Colon (tissue), 2 donors: ENCODE results near the gene TLE5.
"Not testable (repeated sequence)": the region's sequence is repeated elsewhere in the genome, so short reads cannot be mapped to it uniquely, and the experiment has no call there.

Source experiments
- FAIRE-seq: peaks from 2 replicates; lab custom pipeline; 2012; peaks lifted over from hg19 to GRCh38; lab: Jason Lieb, UNC
- donor health status: control.
- donor health status: control.

TLE5 gene

GRCh38 chr19:3025549-3025886, 36.8 kb downstream of the TLE5 start:
- FAIRE-seq, result no peak

GRCh38 chr19:3024870-3025548, 37.3 kb downstream of the TLE5 start:
- no peak for FAIRE-seq

- no peak for FAIRE-seq
These were observed 37.8 kb downstream of the TLE5 start for GRCh38 chr19:3024509-3024869.

GRCh38 chr19:3020321-3020960, 41.9 kb downstream of the TLE5 start:
- FAIRE-seq, result no peak

GRCh38 chr19:3019211-3019854, 43.0 kb downstream of the TLE5 start:
- no peak for FAIRE-seq

- FAIRE-seq, result no peak
These were observed 44.4 kb downstream of the TLE5 start for GRCh38 chr19:3017923-3018322.

GRCh38 chr19:3015126-3016057, 46.9 kb downstream of the TLE5 start:
- no peak for FAIRE-seq

GRCh38 chr19:3014135-3014534, 48.2 kb downstream of the TLE5 start:
- no peak for FAIRE-seq

GRCh38 chr19:3013263-3013725, 49.0 kb downstream of the TLE5 start:
- FAIRE-seq, result no peak

- no peak for FAIRE-seq
These were observed 49.6 kb downstream of the TLE5 start for GRCh38 chr19:3012621-3013262.

GRCh38 chr19:3012059-3012458, 50.2 kb downstream of the TLE5 start:
- FAIRE-seq, result not testable (repeated sequence)

- FAIRE-seq, result no peak
These were observed 51.4 kb downstream of the TLE5 start for GRCh38 chr19:3010871-3011270.

GRCh38 chr19:3008994-3009393, 53.3 kb downstream of the TLE5 start:
- no peak for FAIRE-seq

GRCh38 chr19:3007975-3008374, 54.3 kb downstream of the TLE5 start:
- FAIRE-seq, result no peak

- FAIRE-seq, result no peak
These were observed 56.1 kb downstream of the TLE5 start for GRCh38 chr19:3006075-3006767.

- no peak for FAIRE-seq
These were observed 57.0 kb downstream of the TLE5 start for GRCh38 chr19:3005345-3005744.

- no peak for FAIRE-seq
These were observed 57.8 kb downstream of the TLE5 start for GRCh38 chr19:3004522-3004921.

GRCh38 chr19:3003046-3003445, 59.2 kb downstream of the TLE5 start:
- no peak for FAIRE-seq
